GM12872 (cell line): ENCODE results near the gene NOP14.

Experiments used
- CTCF ChIP-seq: IDR thresholded peaks from 3 replicates; pipeline ENCODE4 v1.5.1; 2011; ENCODE audit warnings: low read depth, mild to moderate bottlenecking, low read length, moderate library complexity; ENCODE audit not compliant: insufficient read depth

The NOP14 gene

GRCh38 chr4:2908686-2909085 is 54.5 kb downstream of the NOP14 start:
- no peak for TF ChIP-seq CTCF

- TF ChIP-seq CTCF: no peak
These were observed 55.4 kb downstream of the NOP14 start for GRCh38 chr4:2907706-2908293.

- no peak for TF ChIP-seq CTCF
These were observed 56.0 kb downstream of the NOP14 start for GRCh38 chr4:2907226-2907625.

- TF ChIP-seq CTCF: no peak
These were observed 57.0 kb downstream of the NOP14 start for GRCh38 chr4:2906218-2906617.

- TF ChIP-seq CTCF: no peak
These were observed 57.7 kb downstream of the NOP14 start for GRCh38 chr4:2905544-2905943.

- no peak for TF ChIP-seq CTCF
These were observed 61.1 kb downstream of the NOP14 start for GRCh38 chr4:2902126-2902525.

- TF ChIP-seq CTCF: no peak
These were observed 62.0 kb downstream of the NOP14 start for GRCh38 chr4:2901186-2901585.
